ENCODE measurements around the gene FBXO42.
A peak's percentile ranks its signal among the peaks of the same experiment; 100 is the strongest.

The FBXO42 gene

DNA sequence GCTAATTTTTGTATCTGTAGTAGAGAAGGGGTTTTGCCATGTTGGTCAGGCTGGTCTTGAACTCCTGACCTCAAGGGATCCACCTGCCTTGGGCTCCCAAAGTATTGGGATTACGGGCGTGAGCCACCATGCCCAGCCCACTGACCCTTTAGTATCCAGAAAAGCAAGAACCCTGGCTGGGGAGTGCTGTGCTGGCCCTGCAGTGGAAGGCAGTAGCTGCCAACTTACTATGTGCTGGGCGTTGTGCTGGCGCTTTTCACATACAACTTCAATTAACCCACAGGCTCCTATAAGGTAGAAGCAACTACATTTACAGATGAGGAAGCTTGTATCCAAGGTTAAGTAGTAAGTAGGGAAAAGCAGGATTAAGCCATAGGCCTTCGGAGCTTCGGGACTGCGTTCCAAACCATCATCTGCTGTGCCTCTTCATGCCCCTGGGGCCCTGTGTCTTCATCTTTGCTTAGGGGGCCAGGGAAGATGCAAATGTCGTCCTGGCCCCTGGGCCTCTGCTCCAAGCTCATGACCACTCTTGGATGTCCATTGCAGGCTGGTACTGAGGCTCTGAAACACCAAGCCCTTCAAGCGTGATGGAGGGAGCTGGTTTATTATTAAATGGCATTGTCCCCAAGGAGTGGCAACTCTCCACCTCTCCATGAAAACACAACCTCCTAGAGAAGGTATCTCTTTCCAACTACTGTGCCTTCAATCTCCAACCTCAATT is 106.6 kb downstream of the FBXO42 start:
- Histone ChIP-seq H3K4me3 (ENCODE audit: low read length) (no peak overlapping the region), H3K9me3 (replicated peaks; ENCODE audit: low read length) (no peaks in the 10 kb centered on the region), H3K4me1 (ENCODE audit: control insufficient read depth, insufficient read depth, low read length) (peaks cover 42% of the 10 kb centered on the region), H3K36me3 (ENCODE audit: insufficient read depth, low read length) (peaks cover 7% of the 10 kb centered on the region), H3K9ac (ENCODE audit: low read depth, low read length) (no peak overlapping the region), H3K4me2 (ENCODE audit: low read length) (no peak overlapping the region), H3K27me3 (ENCODE audit: control insufficient read depth, insufficient read depth, low read length) (no peaks in the 10 kb centered on the region)

DNA sequence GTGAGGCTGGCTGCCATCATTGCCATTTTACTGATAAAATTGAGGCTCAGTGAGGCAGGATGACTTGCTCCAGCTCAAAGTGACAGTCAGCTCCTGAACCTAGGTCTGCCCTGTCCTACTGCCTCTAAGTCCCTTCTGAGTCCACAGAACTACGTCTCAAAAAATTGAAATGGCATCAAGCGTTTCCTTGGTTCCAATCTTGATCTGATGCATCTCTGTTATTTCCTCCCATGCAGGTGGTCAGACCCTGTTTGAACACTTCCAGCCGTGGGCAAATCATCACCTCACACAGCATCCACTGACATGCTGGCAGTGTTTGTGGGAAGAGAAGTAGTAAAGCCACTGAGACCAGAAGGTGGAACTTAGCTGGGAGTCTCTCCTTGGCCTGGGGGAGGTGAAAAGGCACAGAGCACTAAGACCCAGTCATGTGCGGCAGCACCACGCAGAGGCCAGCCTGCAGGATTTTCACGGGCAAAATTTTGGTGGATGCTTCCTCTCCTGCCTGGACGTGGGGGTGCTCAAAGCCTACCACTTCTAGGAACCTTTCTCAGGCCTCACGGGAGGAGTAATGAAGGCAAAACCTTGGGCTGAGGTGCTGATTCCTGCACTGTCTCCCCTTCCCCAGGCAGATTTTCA is 107.5 kb downstream of the FBXO42 start:
- Histone ChIP-seq H3K4me1 (ENCODE audit: control insufficient read depth, insufficient read depth, low read length) (peaks cover 34% of the 10 kb centered on the region), H3K36me3 (ENCODE audit: insufficient read depth, low read length) (peaks cover 7% of the 10 kb centered on the region), H3K4me3 (ENCODE audit: low read length) (no peak overlapping the region), H3K9ac (ENCODE audit: low read depth, low read length) (no peak overlapping the region), H3K9me3 (replicated peaks; ENCODE audit: low read length) (no peaks in the 10 kb centered on the region), H3K4me2 (ENCODE audit: low read length) (no peak overlapping the region), H3K27me3 (ENCODE audit: control insufficient read depth, insufficient read depth, low read length) (no peaks in the 10 kb centered on the region)

GRCh38 chr1:16243936-16244649 is 108.2 kb downstream of the FBXO42 start:
- Histone ChIP-seq H3K27me3 (ENCODE audit: control insufficient read depth, insufficient read depth, low read length) (no peaks in the 10 kb centered on the region), H3K4me3 (ENCODE audit: low read length) (no peak overlapping the region)

DNA sequence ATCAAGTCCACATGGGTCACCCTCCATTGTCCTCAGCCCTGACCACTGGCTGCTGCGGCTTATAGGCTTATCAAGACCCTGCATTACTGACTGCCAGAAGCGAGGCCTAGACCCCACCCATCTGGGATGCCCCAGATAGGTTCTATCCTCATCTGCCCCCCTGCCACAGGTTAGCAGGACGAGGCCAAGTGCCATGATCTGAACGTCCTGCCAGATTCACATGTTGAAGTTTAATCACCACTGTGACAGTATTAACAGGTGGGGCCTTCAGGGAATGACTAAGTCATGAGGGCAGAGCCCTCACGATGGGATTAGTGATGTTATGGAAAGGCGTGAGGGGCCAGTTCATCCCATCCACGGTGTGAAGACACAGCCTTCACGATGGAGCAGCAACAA is 109.1 kb downstream of the FBXO42 start:
- peaks cover 7% of the 10 kb centered on the region for H3K36me3 ChIP-seq (ENCODE audit: insufficient read depth, low read length)
- H3K9me3 ChIP-seq (replicated peaks; ENCODE audit: low read length) = no peaks in the 10 kb centered on the region
- H3K4me1 ChIP-seq (ENCODE audit: control insufficient read depth, insufficient read depth, low read length) = peaks cover 19% of the 10 kb centered on the region
- no peaks in the 10 kb centered on the region for H3K27me3 ChIP-seq (ENCODE audit: control insufficient read depth, insufficient read depth, low read length)
- no peak overlapping the region for H3K9ac ChIP-seq (ENCODE audit: low read depth, low read length)
- no peak overlapping the region for H3K4me3 ChIP-seq (ENCODE audit: low read length)
- no peak overlapping the region for H3K4me2 ChIP-seq (ENCODE audit: low read length)

More at GRCh38 chr1:16243936-16244649, 108.2 kb downstream of the FBXO42 start:
- H3K36me3 ChIP-seq (ENCODE audit: insufficient read depth, low read length) = peaks cover 7% of the 10 kb centered on the region
- no peaks in the 10 kb centered on the region for H3K9me3 ChIP-seq (replicated peaks; ENCODE audit: low read length)
- no peak overlapping the region for H3K9ac ChIP-seq (ENCODE audit: low read depth, low read length)
- peak overlapping the region; percentile 11 for H3K4me2 ChIP-seq (ENCODE audit: low read length)
- H3K4me1 ChIP-seq (ENCODE audit: control insufficient read depth, insufficient read depth, low read length) = peaks cover 28% of the 10 kb centered on the region

DNA sequence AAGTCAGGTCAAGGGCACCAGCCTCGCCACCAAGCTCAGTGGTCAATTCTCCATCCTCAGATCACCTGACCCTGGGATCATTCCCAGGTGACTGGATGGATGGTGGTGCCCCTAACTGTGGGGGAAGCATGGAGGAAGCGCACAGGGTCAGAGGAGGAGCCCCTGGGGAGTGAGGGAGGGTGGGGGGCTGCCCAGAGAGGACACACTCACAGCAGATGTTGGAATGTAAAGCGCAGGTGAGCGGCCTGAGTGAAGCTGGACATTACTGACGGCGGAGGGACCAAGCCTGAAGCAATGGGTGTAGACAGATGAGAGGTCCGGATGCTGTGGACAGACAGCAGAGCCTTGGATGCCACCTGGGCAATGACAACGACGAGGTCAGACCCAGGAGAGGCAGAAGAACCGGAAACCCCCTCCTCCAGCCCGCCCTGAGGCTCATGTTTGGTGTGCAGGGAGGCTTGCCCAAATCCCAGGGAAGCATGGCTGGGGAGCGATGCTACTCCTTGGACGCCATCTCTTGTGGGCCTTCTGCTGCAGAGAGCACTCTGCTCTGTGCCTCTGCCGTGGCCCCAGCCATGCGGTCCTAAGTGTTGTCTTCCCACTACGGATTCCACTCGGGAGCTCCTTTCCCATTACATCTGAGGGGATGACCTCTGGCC is 109.6 kb downstream of the FBXO42 start:
- no peak overlapping the region for H3K4me3 ChIP-seq (ENCODE audit: low read length)
- H3K4me1 ChIP-seq (ENCODE audit: control insufficient read depth, insufficient read depth, low read length) = peaks cover 18% of the 10 kb centered on the region

GRCh38 chr1:16241221-16241708 is 111.0 kb downstream of the FBXO42 start:
- H3K9me3 ChIP-seq (replicated peaks; ENCODE audit: low read length) = no peaks in the 10 kb centered on the region
- H3K4me1 ChIP-seq (ENCODE audit: control insufficient read depth, insufficient read depth, low read length) = peaks cover 21% of the 10 kb centered on the region
- no peaks in the 10 kb centered on the region for H3K36me3 ChIP-seq (ENCODE audit: insufficient read depth, low read length)
- no peak overlapping the region for H3K4me3 ChIP-seq (ENCODE audit: low read length)
- H3K27me3 ChIP-seq (ENCODE audit: control insufficient read depth, insufficient read depth, low read length) = no peaks in the 10 kb centered on the region
- H3K9ac ChIP-seq (ENCODE audit: low read depth, low read length) = no peak overlapping the region
- no peak overlapping the region for H3K4me2 ChIP-seq (ENCODE audit: low read length)

More for the DNA sequence above, 109.6 kb downstream of the FBXO42 start:
- Histone ChIP-seq H3K36me3 (ENCODE audit: insufficient read depth, low read length) (peaks cover 7% of the 10 kb centered on the region), H3K4me2 (ENCODE audit: low read length) (no peak overlapping the region), H3K27me3 (ENCODE audit: control insufficient read depth, insufficient read depth, low read length) (no peaks in the 10 kb centered on the region), H3K9me3 (replicated peaks; ENCODE audit: low read length) (no peaks in the 10 kb centered on the region), H3K9ac (ENCODE audit: low read depth, low read length) (no peak overlapping the region)

GRCh38 chr1:16239972-16240491 is 112.2 kb downstream of the FBXO42 start:
- Histone ChIP-seq H3K4me3 (ENCODE audit: low read length) (no peak overlapping the region), H3K4me1 (ENCODE audit: control insufficient read depth, insufficient read depth, low read length) (peaks cover 25% of the 10 kb centered on the region), H3K27me3 (ENCODE audit: control insufficient read depth, insufficient read depth, low read length) (no peaks in the 10 kb centered on the region), H3K36me3 (ENCODE audit: insufficient read depth, low read length) (no peaks in the 10 kb centered on the region), H3K9ac (ENCODE audit: low read depth, low read length) (no peak overlapping the region), H3K4me2 (ENCODE audit: low read length) (no peak overlapping the region), H3K9me3 (replicated peaks; ENCODE audit: low read length) (no peaks in the 10 kb centered on the region)

DNA sequence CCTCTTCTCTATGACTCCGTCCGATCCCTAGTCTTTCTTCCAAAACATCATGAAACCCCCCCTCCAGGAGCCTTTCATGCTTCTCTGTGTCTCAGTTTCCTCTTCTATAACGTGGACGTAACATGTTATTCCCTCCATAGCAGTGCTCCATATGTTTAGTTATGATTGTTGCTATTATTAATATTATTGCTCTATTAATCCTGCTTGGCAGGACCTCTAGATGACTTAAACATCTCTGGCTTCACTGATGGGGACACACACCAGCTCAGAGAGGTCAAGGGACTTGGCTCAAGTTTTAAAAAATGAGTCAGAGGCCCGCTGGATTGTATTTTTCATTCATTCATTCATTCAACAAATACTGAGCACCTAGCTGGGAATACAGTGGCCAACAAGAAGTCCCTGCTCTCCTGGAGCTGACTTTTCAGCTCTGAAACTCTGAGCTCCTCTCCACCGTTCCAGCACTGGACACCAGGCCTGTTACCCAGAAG is 114.9 kb downstream of the FBXO42 start:
- Histone ChIP-seq H3K36me3 (ENCODE audit: insufficient read depth, low read length) (no peaks in the 10 kb centered on the region), H3K9me3 (replicated peaks; ENCODE audit: low read length) (no peaks in the 10 kb centered on the region), H3K9ac (ENCODE audit: low read depth, low read length) (peak overlapping the region; percentile 72), H3K4me3 (ENCODE audit: low read length) (peak overlapping the region; percentile 69), H3K4me2 (ENCODE audit: low read length) (peak overlapping the region; percentile 84), H3K27me3 (ENCODE audit: control insufficient read depth, insufficient read depth, low read length) (no peaks in the 10 kb centered on the region), H3K4me1 (ENCODE audit: control insufficient read depth, insufficient read depth, low read length) (peaks cover 21% of the 10 kb centered on the region)

DNA sequence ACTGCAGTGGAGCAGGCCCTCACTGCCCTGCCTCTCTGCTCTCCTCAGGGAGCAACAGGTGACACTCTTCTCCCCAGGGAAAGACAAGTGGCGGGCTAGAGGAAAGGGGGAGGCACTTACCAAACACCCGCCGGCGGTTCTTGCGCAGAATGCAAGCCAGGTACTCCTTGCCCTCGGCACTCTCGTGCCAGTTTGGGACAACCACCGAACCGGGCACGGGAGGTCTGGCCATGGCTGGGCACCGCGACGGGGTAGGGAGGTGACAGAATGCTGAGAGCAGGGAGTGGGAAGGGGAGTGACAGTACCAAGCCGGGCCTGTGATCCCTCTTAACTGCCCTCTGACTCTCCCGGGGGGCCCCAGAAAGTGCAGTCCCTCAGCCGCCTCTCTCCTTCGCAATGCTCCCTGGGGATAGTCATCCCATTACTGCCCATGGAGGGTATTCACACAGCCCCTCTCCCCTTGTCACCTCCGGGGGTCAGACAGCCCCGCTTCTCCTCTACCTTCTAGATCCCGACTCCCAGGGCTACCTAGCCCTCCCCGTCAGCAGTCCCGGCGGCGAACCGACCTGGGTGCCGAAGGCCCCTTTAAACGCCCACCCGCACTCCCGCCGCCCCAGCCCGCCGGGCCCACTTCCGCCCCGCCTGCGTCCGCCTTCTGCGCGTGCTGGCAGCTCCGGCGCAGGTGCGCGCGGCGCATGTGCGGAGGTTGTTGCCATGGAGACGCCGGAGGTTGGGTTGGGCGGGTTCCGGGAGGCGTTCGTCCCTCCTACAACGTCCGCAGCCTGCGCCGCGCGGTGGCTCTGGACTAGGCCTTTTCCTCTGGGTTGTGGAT is 115.6 kb downstream of the FBXO42 start, which contains the start of gene CPLANE2:
Gene CPLANE2, minus strand, starts transcription at position 673 of the 832 bp plus-strand sequence. Its CDS starts 441 bp downstream, at position 232.
- Histone ChIP-seq H3K4me3 (ENCODE audit: low read length) (peak within 1 kb of the TSS; percentile 69), H3K4me1 (ENCODE audit: control insufficient read depth, insufficient read depth, low read length) (peaks cover 21% of the 10 kb centered on the region), H3K36me3 (ENCODE audit: insufficient read depth, low read length) (no peaks in the 10 kb centered on the region), H3K4me2 (ENCODE audit: low read length) (peak within 1 kb of the TSS; percentile 84), H3K27me3 (ENCODE audit: control insufficient read depth, insufficient read depth, low read length) (no peaks in the 10 kb centered on the region), H3K9me3 (replicated peaks; ENCODE audit: low read length) (no peaks in the 10 kb centered on the region), H3K9ac (ENCODE audit: low read depth, low read length) (peak within 1 kb of the TSS; percentile 72)

DNA sequence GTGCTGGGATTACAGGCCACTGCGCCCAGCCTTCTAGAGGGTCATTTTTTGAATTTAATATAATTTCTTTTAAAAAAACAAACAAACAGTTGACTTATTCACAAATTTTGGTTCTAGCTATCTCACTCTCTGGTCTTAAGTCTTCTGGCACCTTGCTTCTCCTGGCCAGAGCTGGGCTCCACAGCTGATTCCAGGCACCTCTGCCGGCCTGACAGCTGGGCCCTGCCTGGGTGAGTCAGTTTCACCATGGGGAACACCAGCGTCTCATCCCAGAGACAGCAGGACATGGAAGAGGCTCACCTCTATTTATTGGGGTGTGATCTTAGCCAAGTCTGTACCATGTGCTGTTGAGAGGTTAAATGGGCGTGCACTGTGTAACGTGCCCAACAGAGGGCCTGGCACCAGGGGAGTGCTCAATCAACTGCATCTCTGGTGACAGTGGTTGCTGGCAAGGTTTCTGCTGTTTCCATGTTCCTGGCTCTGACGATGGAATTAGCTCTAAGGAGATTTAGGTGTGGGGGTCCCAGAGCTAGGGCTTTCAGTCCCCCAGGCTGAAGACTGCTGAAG is 116.3 kb downstream of the FBXO42 start:
- Histone ChIP-seq H3K9ac (ENCODE audit: low read depth, low read length) (peak overlapping the region; percentile 72), H3K36me3 (ENCODE audit: insufficient read depth, low read length) (no peaks in the 10 kb centered on the region), H3K9me3 (replicated peaks; ENCODE audit: low read length) (no peaks in the 10 kb centered on the region), H3K4me2 (ENCODE audit: low read length) (peak overlapping the region; percentile 84), H3K4me3 (ENCODE audit: low read length) (peak overlapping the region; percentile 69), H3K27me3 (ENCODE audit: control insufficient read depth, insufficient read depth, low read length) (no peaks in the 10 kb centered on the region), H3K4me1 (ENCODE audit: control insufficient read depth, insufficient read depth, low read length) (peaks cover 21% of the 10 kb centered on the region)
